Fibroblast of skin of left quadriceps (primary cell): ENCODE results near the gene NOXA1.
"Not testable (repeated sequence)": the region's sequence is repeated elsewhere in the genome, so short reads cannot be mapped to it uniquely, and the experiment has no call there.

ENCODE experiments used
- DNase-seq, 2 experiments: peaks; one replicate each; pipeline ENCODE4 v3.0.0-alpha.2; 2013; ENCODE audit warnings: low read depth in 2 of 2

Gene NOXA1

GRCh38 chr9:137464291-137464999, 41.3 kb downstream of the NOXA1 start:
- no peak for DNase-seq

GRCh38 chr9:137465000-137465719, 42.0 kb downstream of the NOXA1 start:
- DNase-seq: no peak

- no peak for DNase-seq
Observed at GRCh38 chr9:137465720-137466388, 42.7 kb downstream of the NOXA1 start.

GRCh38 chr9:137466389-137467085, 43.3 kb downstream of the NOXA1 start:
- not testable (repeated sequence) for DNase-seq

- no peak for DNase-seq
Observed at GRCh38 chr9:137467161-137467581, 44.0 kb downstream of the NOXA1 start.

- no peak for DNase-seq
Observed at GRCh38 chr9:137467896-137468295, 44.7 kb downstream of the NOXA1 start.

GRCh38 chr9:137470785-137471184, 47.6 kb downstream of the NOXA1 start:
- no peak for DNase-seq

GRCh38 chr9:137474271-137474670, 51.1 kb downstream of the NOXA1 start:
- no peak for DNase-seq

- DNase-seq: no peak
Observed at GRCh38 chr9:137475666-137476065, 52.5 kb downstream of the NOXA1 start.

- DNase-seq: no peak
Observed at GRCh38 chr9:137476856-137477255, 53.7 kb downstream of the NOXA1 start.

GRCh38 chr9:137477778-137478612, 54.8 kb downstream of the NOXA1 start:
- DNase-seq: no peak

GRCh38 chr9:137478613-137478961, 55.4 kb downstream of the NOXA1 start:
- no peak for DNase-seq

GRCh38 chr9:137478962-137479861, 56.0 kb downstream of the NOXA1 start:
- DNase-seq: no peak

- DNase-seq: no peak
Observed at GRCh38 chr9:137479892-137480685, 56.9 kb downstream of the NOXA1 start.

- DNase-seq: no peak
Observed at GRCh38 chr9:137480686-137481683, 57.8 kb downstream of the NOXA1 start.

GRCh38 chr9:137482094-137482781, 59.0 kb downstream of the NOXA1 start:
- DNase-seq: no peak
